ENCODE measurements around the gene PNO1. TPM values are rescaled to one million over a fixed set of nuclear protein-coding genes. Genes with fewer than 3 reads are reported as not detected.

The PNO1 gene
- 8.7 and 10.9 TPM in 2 replicates for total RNA-seq

DNA sequence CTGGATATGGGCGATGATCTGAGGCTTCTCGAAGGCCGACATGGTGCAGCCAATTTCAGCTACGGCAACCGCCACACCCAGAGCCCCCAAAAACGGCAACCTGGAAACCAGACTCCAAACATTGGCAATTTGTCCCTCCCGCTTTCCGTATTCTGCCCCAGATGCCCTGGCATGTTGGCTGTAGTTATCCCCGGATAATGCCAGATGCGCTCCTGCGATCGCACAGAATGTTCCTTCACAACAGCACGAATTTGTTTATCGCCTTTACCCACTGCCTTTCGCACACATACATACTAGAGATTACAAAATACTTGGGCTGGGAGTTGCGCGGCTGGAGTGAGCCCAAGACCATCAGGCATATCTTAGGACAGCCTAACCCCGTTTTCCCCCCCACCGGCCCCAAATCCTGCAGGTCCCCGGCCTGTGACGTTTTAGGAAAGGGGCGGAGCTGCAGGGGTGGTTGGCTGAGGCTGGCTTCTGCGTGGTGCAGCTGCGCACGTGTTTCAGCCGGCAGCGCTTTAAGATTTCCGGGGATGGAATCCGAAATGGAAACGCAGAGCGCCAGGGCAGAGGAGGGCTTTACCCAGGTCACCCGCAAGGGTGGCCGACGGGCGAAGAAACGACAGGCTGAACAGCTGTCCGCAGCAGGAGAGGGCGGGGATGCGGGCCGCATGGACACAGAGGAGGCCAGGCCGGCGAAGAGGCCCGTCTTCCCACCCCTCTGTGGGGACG is at the start of gene PNO1:
Gene PNO1 (plus strand): TSS at position 487 of the 732 bp plus-strand sequence. CDS start 47 bp downstream, at position 534.

Other genes with a start within 250 kb of the PNO1 start
- 17.5 and 23.9 TPM in 2 replicates for gene C1D, start 94.9 kb upstream of the PNO1 start, total RNA-seq
- gene PPP3R1, start 94.6 kb downstream of the PNO1 start, total RNA-seq = 18.0 and 38.7 TPM in 2 replicates
- 23.0 and 28.1 TPM in 2 replicates for gene CNRIP1, start 162.1 kb downstream of the PNO1 start, total RNA-seq
- gene PLEK, start 207.4 kb downstream of the PNO1 start, total RNA-seq = under 0.01 TPM in 1 of 2 replicates, not detected in the other